SJSA1 (cell line): Measurements from ENCODE around the gene ABI3BP. TPM values are rescaled to one million over a fixed set of nuclear protein-coding genes. Genes with fewer than 3 reads are reported as not detected.

Source experiments
- DNase-seq, 2 experiments: peaks; one replicate each; pipeline ENCODE4 v3.0.0-alpha.2; 2015 to 2020; ENCODE audit warnings: low spot score in 2 of 2, low read depth in 1 of 2
- H3K27ac ChIP-seq: fragments of 250-450 bp; sonication (Bioruptor Pico); 2 replicates; pipeline ENCODE4 v1.5.1; 2020; ENCODE audit warnings: mild to moderate bottlenecking, moderate library complexity
- H3K27me3 ChIP-seq: fragments of 250-450 bp; sonication (Bioruptor Pico); replicated peaks from 2 replicates; pipeline ENCODE4 v1.5.1; 2020; ENCODE audit warnings: mild to moderate bottlenecking, moderate library complexity
- H3K36me3 ChIP-seq: fragments of 250-450 bp; sonication (Bioruptor Pico); 2 replicates; pipeline ENCODE4 v1.5.1; 2020; ENCODE audit warnings: mild to moderate bottlenecking
- H3K4me1 ChIP-seq: fragments of 250-450 bp; sonication (Bioruptor Pico); replicated peaks from 2 replicates; pipeline ENCODE4 v1.6.1; 2021; ENCODE audit warnings: mild to moderate bottlenecking
- H3K4me3 ChIP-seq: fragments of 250-450 bp; sonication (Bioruptor Pico); 2 replicates; pipeline ENCODE4 v1.5.1; 2020; ENCODE audit warnings: mild to moderate bottlenecking
- H3K9me3 ChIP-seq: fragments of 250-450 bp; sonication (Bioruptor Pico); replicated peaks from 2 replicates; pipeline ENCODE4 v1.5.1; 2020; ENCODE audit warnings: mild to moderate bottlenecking
- total RNA-seq: library from RNA; depleted of rRNA; stranded (reverse); fragments of >200 nt; shearing (Covaris generic); gene quantifications from 2 replicates; pipeline ENCODE4 v1.2.3, GENCODE V29; 2014; rRNA removed

ABI3BP gene, protein sequence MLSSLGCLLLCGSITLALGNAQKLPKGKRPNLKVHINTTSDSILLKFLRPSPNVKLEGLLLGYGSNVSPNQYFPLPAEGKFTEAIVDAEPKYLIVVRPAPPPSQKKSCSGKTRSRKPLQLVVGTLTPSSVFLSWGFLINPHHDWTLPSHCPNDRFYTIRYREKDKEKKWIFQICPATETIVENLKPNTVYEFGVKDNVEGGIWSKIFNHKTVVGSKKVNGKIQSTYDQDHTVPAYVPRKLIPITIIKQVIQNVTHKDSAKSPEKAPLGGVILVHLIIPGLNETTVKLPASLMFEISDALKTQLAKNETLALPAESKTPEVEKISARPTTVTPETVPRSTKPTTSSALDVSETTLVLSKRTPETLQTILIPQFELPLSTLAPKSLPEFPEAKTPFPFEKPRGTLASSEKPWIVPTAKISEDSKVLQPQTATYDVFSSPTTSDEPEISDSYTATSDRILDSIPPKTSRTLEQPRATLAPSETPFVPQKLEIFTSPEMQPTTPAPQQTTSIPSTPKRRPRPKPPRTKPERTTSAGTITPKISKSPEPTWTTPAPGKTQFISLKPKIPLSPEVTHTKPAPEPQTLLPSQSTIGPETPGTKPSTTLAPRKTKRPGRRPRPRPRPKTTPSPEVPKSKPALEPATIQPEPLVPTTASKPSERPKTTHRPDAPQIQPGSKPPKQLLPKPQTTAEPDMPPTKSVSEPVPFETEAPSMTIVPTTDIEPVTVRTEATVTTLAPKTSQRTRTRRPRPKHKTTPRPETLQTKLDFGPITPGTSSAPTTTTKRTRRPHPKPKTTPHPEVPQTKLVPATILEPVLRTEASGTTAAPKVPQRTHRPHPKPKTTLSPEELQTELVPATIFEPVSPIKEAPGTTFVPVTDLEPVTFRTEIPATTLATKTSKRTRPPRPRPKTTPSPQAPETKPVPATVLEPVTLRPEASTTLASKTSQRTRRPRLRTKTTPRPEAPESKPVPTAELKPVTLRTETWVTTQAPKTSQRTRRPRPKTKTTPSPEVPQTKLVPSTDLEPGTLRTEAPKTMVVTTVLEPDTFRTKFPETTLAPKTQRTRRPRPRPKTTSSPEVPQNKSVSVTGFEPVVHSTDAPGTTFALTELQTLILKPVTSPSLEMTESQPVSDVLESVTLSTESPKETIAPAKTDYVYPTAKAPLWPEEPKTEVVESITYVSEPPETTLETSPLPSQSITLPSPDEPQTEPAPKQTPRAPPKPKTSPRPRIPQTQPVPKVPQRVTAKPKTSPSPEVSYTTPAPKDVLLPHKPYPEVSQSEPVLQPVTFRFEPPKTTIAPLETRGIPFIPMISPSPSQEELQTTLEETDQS (N-terminal part only)
- 0.05 TPM in 1 of 2 replicates, not detected in the other for total RNA-seq

DNA sequence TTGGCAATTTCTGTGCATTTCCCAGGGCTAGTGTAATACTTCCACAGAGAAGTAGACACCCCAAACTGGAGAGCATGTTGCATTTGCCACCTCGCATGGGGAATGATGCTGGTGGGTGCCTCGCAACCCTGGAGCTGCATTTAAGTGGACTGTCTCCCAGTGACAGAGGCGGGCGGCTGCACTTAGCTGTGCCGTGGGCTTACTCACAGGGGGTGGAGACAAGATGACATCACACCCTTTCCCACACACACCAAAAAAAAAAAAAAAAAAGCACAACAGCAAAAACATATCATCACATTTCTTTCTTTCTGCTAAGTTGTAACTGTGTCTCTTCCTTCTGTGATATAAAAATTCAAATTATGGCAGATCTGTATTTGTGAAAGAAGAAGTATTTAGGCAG, at the start of gene ABI3BP:
Gene ABI3BP (minus strand): TSS at position 113 of the 400 bp plus-strand sequence. CDS start 37 bp downstream, at position 76.
- peaks cover 11% of the 10 kb centered on the region for H3K4me1 ChIP-seq
- peak; percentile 56 to 74 for DNase-seq
- no peak within 1 kb of the TSS for H3K27ac ChIP-seq

DNA sequence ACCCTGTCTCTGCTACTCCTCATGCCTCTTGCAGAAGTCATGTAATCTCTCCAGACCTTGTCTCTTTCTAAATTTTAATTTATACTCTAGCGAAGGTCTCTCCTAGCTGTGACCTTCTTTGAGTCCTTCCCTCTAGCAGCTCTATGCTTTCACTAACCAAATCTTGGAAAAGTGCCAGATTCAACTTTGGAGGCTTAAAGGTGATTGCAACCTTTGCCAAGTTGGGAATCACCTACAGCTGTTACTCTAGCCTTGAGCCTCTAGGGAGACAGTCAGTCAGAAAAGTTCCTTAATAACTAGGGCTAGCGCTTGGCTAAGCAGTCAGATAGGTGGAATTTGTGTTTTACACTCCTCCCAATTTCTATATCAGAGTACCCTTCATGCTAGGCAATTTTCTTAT, 46.1 kb upstream of the ABI3BP start:
- H3K27me3 ChIP-seq = no peaks in the 10 kb centered on the region
- H3K4me3 ChIP-seq = no peak overlapping the region
- DNase-seq = no peak
- no peak overlapping the region for H3K27ac ChIP-seq
- H3K36me3 ChIP-seq = no peaks in the 10 kb centered on the region
- H3K9me3 ChIP-seq = 0 out of 2 replicates have a peak, but pooled peaks cover 2% of the 10 kb centered on the region
- peaks cover 45% of the 10 kb centered on the region for H3K4me1 ChIP-seq

More for the DNA sequence above, at the start of gene ABI3BP:
- Histone ChIP-seq H3K36me3 (no peaks in the 10 kb centered on the region), H3K4me3 (peak within 1 kb of the TSS; percentile 19), H3K27me3 (no peaks in the 10 kb centered on the region), H3K9me3 (no peaks in the 10 kb centered on the region)

- DNase-seq = no peak
- no peaks in the 10 kb centered on the region for H3K36me3 ChIP-seq
- 0 out of 2 replicates have a peak, but pooled peaks cover 2% of the 10 kb centered on the region for H3K9me3 ChIP-seq
- no peak overlapping the region for H3K4me3 ChIP-seq
- H3K27me3 ChIP-seq = no peaks in the 10 kb centered on the region
- H3K4me1 ChIP-seq = peaks cover 44% of the 10 kb centered on the region
- H3K27ac ChIP-seq = no peak overlapping the region
These were observed 45.7 kb upstream of the ABI3BP start for GRCh38 chr3:101038880-101039279.

- Histone ChIP-seq H3K27ac (no peak overlapping the region), H3K4me1 (peaks cover 40% of the 10 kb centered on the region), H3K36me3 (no peaks in the 10 kb centered on the region), H3K4me3 (no peak overlapping the region), H3K9me3 (0 out of 2 replicates have a peak, but pooled peaks cover 2% of the 10 kb centered on the region), H3K27me3 (no peaks in the 10 kb centered on the region)
- DNase-seq = no peak
These were observed 45.2 kb upstream of the ABI3BP start for GRCh38 chr3:101038393-101038792.

GRCh38 chr3:101037613-101038012, 44.4 kb upstream of the ABI3BP start:
- Histone ChIP-seq H3K9me3 (0 out of 2 replicates have a peak, but pooled peaks cover 2% of the 10 kb centered on the region), H3K4me1 (peaks cover 32% of the 10 kb centered on the region), H3K27ac (peak overlapping the region; percentile 99), H3K4me3 (no peak overlapping the region), H3K27me3 (no peaks in the 10 kb centered on the region), H3K36me3 (no peaks in the 10 kb centered on the region)
- no peak for DNase-seq

DNA sequence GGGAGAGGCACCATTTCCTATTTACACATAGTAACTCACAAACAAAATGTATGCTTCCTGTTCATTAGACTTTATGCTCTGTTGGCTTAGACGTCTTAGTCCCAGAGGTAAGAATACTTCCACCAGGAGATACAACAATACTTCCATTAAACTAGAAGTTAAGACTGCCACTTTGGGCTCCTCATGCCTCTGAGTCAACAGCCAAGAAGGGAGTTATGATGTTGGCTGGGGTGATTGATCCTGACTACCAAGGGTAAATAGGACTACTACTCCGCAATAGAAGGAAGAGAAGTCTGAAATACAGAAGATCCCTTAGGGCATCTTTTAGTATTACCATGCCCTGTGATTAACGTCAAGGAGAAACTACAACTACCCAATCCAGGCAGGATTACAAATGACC, 43.5 kb upstream of the ABI3BP start:
- H3K4me3 ChIP-seq = no peak overlapping the region
- peak overlapping the region; percentile 99 for H3K27ac ChIP-seq
- H3K27me3 ChIP-seq = no peaks in the 10 kb centered on the region
- 0 out of 2 replicates have a peak, but pooled peaks cover 2% of the 10 kb centered on the region for H3K9me3 ChIP-seq
- no peak for DNase-seq
- H3K4me1 ChIP-seq = peaks cover 27% of the 10 kb centered on the region
- no peaks in the 10 kb centered on the region for H3K36me3 ChIP-seq

DNA sequence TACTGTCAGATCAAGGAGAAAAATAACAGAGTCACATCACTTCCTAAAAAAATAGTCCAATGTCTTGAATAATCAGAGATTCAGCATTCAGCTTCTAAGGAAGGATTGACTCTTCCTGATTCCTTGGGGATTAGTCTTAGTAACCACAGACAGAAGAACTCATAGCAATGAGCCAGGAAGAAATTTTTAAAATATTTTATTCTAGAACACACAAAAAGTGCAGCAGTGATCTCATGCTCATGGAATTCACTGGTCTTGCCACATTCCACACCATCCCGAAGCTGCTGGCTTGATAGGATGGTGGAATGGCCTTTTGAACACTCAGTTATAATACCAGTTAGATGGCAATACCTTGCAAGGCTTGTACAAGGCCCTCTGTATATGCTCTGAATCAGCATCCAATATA, 43.0 kb upstream of the ABI3BP start:
- no peaks in the 10 kb centered on the region for H3K27me3 ChIP-seq
- H3K27ac ChIP-seq = peak overlapping the region; percentile 99
- H3K36me3 ChIP-seq = no peaks in the 10 kb centered on the region
- peak; percentile 89 to 97 for DNase-seq
- H3K4me1 ChIP-seq = peaks cover 27% of the 10 kb centered on the region
- H3K9me3 ChIP-seq = 0 out of 2 replicates have a peak, but pooled peaks cover 2% of the 10 kb centered on the region
- no peak overlapping the region for H3K4me3 ChIP-seq

- no peaks in the 10 kb centered on the region for H3K27me3 ChIP-seq
- no peaks in the 10 kb centered on the region for H3K36me3 ChIP-seq
- no peaks in the 10 kb centered on the region; the same call in 1 of the 2 replicates for H3K9me3 ChIP-seq
- H3K4me3 ChIP-seq = no peak overlapping the region
- no peak for DNase-seq
- H3K27ac ChIP-seq = no peak overlapping the region
- peaks cover 8% of the 10 kb centered on the region; the same call in 1 of the 2 replicates for H3K4me1 ChIP-seq
These were observed 34.1 kb upstream of the ABI3BP start for GRCh38 chr3:101027286-101027685.

GRCh38 chr3:101026881-101027280, 33.7 kb upstream of the ABI3BP start:
- no peak overlapping the region for H3K4me3 ChIP-seq
- H3K36me3 ChIP-seq = no peaks in the 10 kb centered on the region
- H3K9me3 ChIP-seq = no peaks in the 10 kb centered on the region; the same call in 1 of the 2 replicates
- no peak overlapping the region for H3K27ac ChIP-seq
- DNase-seq = no peak
- peaks cover 8% of the 10 kb centered on the region; the same call in 1 of the 2 replicates for H3K4me1 ChIP-seq
- no peaks in the 10 kb centered on the region for H3K27me3 ChIP-seq

DNA sequence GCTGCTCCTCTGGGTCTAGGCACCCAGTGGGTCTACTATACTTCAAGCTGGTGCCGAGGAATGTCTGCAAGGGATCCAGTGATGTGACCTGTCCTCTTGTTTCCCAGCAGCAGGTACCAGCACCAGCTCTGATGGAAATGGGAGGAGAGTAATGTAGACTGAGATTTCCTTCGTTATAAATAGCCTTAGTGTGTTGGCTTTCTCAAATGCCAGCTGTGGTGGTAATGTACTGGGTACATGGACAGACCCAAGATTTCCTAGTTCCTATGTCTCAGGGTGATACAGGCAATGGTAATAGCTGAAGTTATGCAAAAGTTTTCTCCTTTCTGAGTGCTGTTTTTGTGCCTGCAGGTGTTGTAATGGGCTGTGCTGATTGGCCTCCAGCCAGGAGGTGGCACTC, 33.0 kb upstream of the ABI3BP start:
- no peaks in the 10 kb centered on the region for H3K27me3 ChIP-seq
- H3K36me3 ChIP-seq = no peaks in the 10 kb centered on the region
- DNase-seq = no peak

GRCh38 chr3:101020351-101021015, 27.3 kb upstream of the ABI3BP start:
- DNase-seq = no peak
- H3K27me3 ChIP-seq = no peaks in the 10 kb centered on the region

More for the DNA sequence above, 33.0 kb upstream of the ABI3BP start:
- no peak overlapping the region for H3K4me3 ChIP-seq
- H3K9me3 ChIP-seq = no peaks in the 10 kb centered on the region; the same call in 1 of the 2 replicates
- no peak overlapping the region for H3K27ac ChIP-seq
- peaks cover 8% of the 10 kb centered on the region; the same call in 1 of the 2 replicates for H3K4me1 ChIP-seq

GRCh38 chr3:101017017-101017416, 23.8 kb upstream of the ABI3BP start:
- no peaks in the 10 kb centered on the region for H3K9me3 ChIP-seq
- no peak for DNase-seq
- no peaks in the 10 kb centered on the region for H3K36me3 ChIP-seq
- no peaks in the 10 kb centered on the region for H3K27me3 ChIP-seq
- H3K4me3 ChIP-seq = no peak overlapping the region
- no peak overlapping the region for H3K27ac ChIP-seq
- no peaks in the 10 kb centered on the region for H3K4me1 ChIP-seq

More at GRCh38 chr3:101020351-101021015, 27.3 kb upstream of the ABI3BP start:
- no peak overlapping the region for H3K4me3 ChIP-seq
- H3K4me1 ChIP-seq = no peaks in the 10 kb centered on the region
- H3K36me3 ChIP-seq = no peaks in the 10 kb centered on the region
- H3K9me3 ChIP-seq = no peaks in the 10 kb centered on the region
- no peak overlapping the region for H3K27ac ChIP-seq
